NCI-H345 treated with DMSO at 0.1 percent for 48 hours (cell line): ENCODE results near the gene DDX27.
"Not testable (repeated sequence)": the region's sequence is repeated elsewhere in the genome, so short reads cannot be mapped to it uniquely, and the experiment has no call there.

Experiments used
- DNase-seq: peaks from one replicate; lab custom pipeline; 2025; ENCODE audit not compliant: unreplicated experiment; lab: John Stamatoyannopoulos, UW

Gene DDX27, protein sequence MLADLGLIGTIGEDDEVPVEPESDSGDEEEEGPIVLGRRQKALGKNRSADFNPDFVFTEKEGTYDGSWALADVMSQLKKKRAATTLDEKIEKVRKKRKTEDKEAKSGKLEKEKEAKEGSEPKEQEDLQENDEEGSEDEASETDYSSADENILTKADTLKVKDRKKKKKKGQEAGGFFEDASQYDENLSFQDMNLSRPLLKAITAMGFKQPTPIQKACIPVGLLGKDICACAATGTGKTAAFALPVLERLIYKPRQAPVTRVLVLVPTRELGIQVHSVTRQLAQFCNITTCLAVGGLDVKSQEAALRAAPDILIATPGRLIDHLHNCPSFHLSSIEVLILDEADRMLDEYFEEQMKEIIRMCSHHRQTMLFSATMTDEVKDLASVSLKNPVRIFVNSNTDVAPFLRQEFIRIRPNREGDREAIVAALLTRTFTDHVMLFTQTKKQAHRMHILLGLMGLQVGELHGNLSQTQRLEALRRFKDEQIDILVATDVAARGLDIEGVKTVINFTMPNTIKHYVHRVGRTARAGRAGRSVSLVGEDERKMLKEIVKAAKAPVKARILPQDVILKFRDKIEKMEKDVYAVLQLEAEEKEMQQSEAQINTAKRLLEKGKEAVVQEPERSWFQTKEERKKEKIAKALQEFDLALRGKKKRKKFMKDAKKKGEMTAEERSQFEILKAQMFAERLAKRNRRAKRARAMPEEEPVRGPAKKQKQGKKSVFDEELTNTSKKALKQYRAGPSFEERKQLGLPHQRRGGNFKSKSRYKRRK

GRCh38 chr20:49219091-49219923 lies at the start of gene DDX27:
TSS of gene DDX27 (plus strand) at chr20:49219416. CDS start at chr20:49219449, 33 bp downstream.
- DNase-seq = peak; percentile 99

GRCh38 chr20:49169547-49169946 lies 49.7 kb upstream of the DDX27 start:
- no peak for DNase-seq

DNA sequence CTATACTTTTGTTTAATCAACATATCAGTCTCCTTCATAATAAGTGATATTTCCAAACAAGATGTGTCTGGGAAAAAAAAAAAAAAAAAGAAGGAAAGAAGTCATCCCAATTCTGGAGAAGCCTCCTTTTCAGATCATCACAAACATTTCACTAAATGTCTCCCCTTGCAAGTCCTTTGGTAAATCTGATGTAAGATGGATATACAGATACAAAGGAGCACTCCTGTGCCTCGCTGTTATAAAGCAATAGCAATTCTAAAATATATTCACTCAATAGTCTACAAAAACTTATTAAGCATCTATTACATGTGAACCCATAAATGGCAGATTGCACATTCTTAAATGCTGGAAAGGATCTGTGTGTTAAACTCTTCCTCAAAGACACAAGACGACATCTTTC lies 48.5 kb upstream of the DDX27 start:
- DNase-seq = no peak

DNA sequence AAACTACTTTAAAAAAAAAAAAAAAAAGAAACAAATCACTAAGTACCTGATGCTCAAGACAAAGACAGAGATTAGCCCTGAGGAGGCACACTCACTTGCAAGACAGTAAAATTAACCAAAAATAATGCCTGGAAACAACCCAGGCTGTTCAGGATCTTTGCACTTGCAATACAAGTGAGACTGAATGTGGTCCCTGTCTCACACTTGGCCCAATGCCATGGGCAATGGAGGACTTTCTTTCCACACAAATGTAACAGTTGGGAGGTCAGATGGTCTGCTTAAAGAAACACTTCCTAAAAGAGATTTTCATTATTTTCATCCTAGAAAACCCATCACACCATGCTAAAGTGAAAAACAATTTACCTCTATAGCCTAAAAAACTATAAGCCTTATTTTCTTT lies 47.3 kb upstream of the DDX27 start:
- DNase-seq = no peak

- DNase-seq = no peak
These were observed 46.8 kb upstream of the DDX27 start for GRCh38 chr20:49172413-49172812.

DNA sequence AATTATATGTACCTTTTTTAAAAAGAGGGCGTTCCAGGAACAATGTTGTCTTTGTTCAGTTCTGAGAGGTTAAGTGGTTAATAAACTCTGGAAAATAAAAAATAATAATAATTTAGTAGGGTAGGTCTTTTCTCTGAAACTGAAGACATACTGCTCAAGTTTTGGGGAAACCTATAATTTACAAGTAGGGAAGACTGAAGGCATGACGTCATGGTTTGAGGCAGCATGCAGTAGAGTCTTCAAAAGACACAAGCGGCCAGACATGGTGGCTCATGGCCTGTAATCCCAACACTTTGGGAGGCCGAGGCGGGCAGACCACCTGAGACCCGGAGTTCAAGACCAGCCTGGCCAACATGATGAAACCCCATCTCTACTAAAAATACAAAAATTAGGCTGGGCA lies 45.0 kb upstream of the DDX27 start:
- DNase-seq = no peak

- DNase-seq = no peak
These were observed 39.6 kb upstream of the DDX27 start for GRCh38 chr20:49179368-49180277.

- DNase-seq = no peak
These were observed 37.8 kb upstream of the DDX27 start for GRCh38 chr20:49181265-49181877.

- no peak for DNase-seq
These were observed 35.8 kb upstream of the DDX27 start for GRCh38 chr20:49183444-49183843.

- not testable (repeated sequence) for DNase-seq
These were observed 35.1 kb upstream of the DDX27 start for GRCh38 chr20:49184084-49184501.

DNA sequence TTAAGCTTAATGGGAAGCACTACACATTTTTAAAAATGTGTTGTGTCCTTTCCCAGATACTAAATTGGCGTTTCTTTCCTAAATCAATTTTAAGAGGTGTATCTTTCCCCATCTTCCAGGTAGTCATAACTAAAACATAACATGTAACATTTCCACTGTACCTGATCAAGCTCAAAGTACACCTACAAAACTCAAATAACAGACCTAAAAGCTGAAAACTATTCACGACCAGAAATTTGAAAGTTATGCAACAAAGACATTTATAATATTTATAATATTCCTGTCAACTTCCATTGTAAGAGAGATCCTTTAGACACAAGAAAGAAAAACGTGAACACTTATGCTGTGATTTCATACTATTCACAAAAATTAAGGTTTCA lies 34.5 kb upstream of the DDX27 start:
- DNase-seq = no peak

DNA sequence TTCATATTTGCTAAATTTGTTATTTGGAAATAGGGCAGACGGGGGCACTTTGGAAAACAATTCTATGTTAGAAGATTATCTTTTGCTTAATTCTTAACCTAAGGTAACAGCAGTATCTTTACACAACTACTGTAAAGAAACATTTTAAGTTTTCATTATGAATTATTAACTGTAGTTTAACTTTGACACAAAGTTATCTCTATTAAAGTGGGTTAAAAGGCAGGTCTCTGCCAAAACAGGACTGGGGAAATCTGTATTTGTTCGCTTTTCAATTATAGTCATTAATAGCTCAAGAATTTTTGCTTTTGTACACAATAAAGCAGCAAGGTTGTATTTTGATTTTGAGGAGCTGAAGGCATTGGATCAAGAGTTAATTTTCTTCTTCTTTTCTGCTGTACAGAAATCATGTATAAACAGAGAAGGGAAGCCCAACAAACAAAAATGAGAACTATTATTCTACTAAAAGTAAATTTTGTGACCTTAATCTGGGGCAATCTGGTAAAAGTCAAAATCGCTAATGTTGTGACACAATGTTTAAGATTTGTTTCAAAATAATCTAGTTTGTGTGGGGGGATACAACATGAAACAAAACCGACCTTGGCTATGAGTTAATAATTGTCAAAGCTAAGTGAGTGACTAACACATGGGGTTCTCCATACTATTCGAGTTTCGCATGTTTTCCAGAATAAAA lies 34.0 kb upstream of the DDX27 start:
- no peak for DNase-seq

GRCh38 chr20:49186535-49187329 lies 32.5 kb upstream of the DDX27 start:
- no peak for DNase-seq

DNA sequence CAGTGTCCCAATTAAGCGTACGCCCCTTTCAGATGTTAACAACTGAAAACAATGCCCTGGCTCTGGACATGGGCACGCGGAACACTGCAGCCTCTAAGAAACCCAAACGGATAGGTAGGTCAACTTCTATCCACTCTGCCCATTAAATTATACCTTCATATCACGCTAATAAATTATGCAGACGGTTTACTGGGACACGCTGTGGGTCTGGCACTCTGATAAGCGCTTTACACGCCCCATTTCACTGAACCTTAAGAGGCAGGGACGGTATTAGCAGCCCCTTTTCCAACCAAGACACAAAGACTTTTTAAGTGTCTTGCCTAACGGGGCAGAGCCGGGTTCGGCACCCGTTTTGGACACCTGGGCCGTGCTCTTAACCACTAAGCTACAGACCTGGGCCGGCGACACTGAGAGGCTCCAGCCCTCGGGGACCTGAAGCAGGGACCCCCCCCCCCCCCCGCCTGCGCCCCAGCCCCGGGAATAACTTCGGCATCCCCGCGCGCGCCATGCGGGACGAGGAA lies 31.8 kb upstream of the DDX27 start:
- DNase-seq = no peak

- peak; percentile 93 for DNase-seq
These were observed 31.2 kb upstream of the DDX27 start, which contains the start of gene STAU1 for GRCh38 chr20:49187851-49188641. TSS of gene STAU1 (minus strand) at chr20:49188334. CDS start at chr20:49166201, 22,133 bp downstream.

DNA sequence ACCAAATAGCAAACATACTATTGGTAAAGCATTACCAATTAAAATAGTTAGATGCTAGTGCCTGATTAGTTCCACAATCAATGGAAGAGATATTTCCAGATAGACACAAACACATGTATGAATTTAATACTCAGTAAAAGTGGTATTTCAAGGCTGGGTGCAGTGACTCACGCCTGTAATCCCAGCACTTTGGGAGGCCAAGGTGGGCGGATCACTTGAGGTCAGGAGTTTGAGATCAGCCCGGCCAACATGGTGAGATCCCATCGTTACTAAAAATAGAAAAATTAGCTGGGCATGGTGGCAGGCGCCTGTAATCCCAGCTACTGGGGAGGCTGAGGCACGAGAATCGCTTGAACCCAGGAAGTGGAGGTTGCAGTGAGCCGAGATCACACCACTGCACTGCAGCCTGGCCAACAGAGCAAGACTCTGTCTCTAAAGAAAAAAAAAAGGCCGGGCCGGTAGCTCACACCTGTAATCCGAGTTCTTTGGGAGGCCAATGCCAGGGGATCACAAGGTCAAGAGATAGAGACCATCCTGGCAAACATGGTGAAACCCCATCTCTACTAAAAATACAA lies 26.2 kb upstream of the DDX27 start:
- DNase-seq = not testable (repeated sequence)

DNA sequence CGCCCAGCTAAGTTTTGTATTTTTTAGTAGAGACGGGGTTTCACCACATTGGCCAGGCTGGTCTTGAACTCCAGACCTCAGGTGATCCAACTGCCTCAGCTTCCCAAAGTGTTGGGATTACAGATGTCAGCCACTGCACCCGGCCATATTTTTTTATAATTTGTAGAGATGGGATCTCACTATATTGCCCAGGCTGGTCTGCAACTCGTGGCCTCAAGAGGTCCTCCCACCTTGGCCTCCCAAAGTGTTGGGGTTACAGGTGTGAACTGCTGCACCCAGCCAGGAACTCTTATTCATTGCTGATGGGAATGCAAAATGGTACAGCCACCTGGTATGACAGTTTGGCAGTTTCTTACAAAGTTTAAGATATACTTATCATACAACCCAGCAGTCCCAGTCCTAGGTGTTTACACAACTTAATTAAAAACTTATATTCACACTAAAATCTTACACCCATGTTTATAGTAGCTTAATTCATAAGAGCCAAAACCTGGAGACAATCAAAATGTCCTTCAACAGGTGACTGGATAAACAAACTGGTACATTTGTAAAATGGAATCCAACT lies 19.4 kb upstream of the DDX27 start:
- DNase-seq = no peak
